Activated CD8-positive, alpha-beta memory T cell treated with anti-CD3 and anti-CD28 coated beads for 1 hour (primary cell): Measurements from ENCODE around the gene NLRP6.
"Not testable (repeated sequence)": the region's sequence is repeated elsewhere in the genome, so short reads cannot be mapped to it uniquely, and the experiment has no call there.

ENCODE experiments used
- DNase-seq, 2 donors: peaks; one replicate each; pipeline ENCODE4 v3.0.0-alpha.2; 2020; ENCODE audit warnings: low read depth in 1 of 2; ENCODE audit errors: extremely low read depth in 1 of 2

The NLRP6 gene

GRCh38 chr11:319121-319887 lies 41.1 kb downstream of the NLRP6 start:
- not testable (repeated sequence) for DNase-seq

- DNase-seq: not testable (repeated sequence)
These were observed 41.7 kb downstream of the NLRP6 start for GRCh38 chr11:319888-320273.

- no peak for DNase-seq
These were observed 45.9 kb downstream of the NLRP6 start for GRCh38 chr11:324156-324555.

- DNase-seq: not testable (repeated sequence)
These were observed 46.6 kb downstream of the NLRP6 start for GRCh38 chr11:324593-325517.

GRCh38 chr11:325796-326591 lies 47.8 kb downstream of the NLRP6 start:
- DNase-seq: no peak

GRCh38 chr11:326592-326841 lies 48.3 kb downstream of the NLRP6 start:
- DNase-seq: no peak

GRCh38 chr11:326842-327580 lies 48.8 kb downstream of the NLRP6 start:
- DNase-seq: peak in 1 of 2 donors; percentile 60

- no peak for DNase-seq
These were observed 49.3 kb downstream of the NLRP6 start for GRCh38 chr11:327581-327923.

- no peak for DNase-seq
These were observed 49.8 kb downstream of the NLRP6 start for GRCh38 chr11:328012-328411.

GRCh38 chr11:328516-329100 lies 50.4 kb downstream of the NLRP6 start:
- DNase-seq: not testable (repeated sequence)

- DNase-seq: no peak
These were observed 51.7 kb downstream of the NLRP6 start for GRCh38 chr11:329886-330253.

GRCh38 chr11:330307-330693 lies 52.1 kb downstream of the NLRP6 start:
- DNase-seq: no peak

- no peak for DNase-seq
These were observed 52.6 kb downstream of the NLRP6 start for GRCh38 chr11:330694-331357.

GRCh38 chr11:331358-332060 lies 53.3 kb downstream of the NLRP6 start:
- DNase-seq: no peak

GRCh38 chr11:332651-333480 lies 54.7 kb downstream of the NLRP6 start:
- no peak for DNase-seq

- not testable (repeated sequence) for DNase-seq
These were observed 55.5 kb downstream of the NLRP6 start for GRCh38 chr11:333616-334263.

GRCh38 chr11:334264-334994 lies 56.2 kb downstream of the NLRP6 start:
- no peak for DNase-seq
